ENCODE measurements around the gene CXCL5.

- TF ChIP-seq KDM1A (IDR thresholded peaks at IDR 0.05; ENCODE audit: borderline replicate concordance) (no peak), CTCF (IDR thresholded peaks at IDR 0.05 in 2 of 3, conservative IDR thresholded peaks at IDR 0.05 in 1 of 3; ENCODE audit: control insufficient read depth in 2 of 3, extremely low read depth in 1 of 3, insufficient read depth in 1 of 3, low read depth in 3 of 3, low read length in 3 of 3) (no peak), SIN3A (IDR thresholded peaks at IDR 0.05; ENCODE audit: low read depth, low read length) (no peak)
Measured at GRCh38 chr4:74045247-74045646, 46.8 kb upstream of the CXCL5 start.

All from GM12878 (cell line).